DMS153 treated with DMSO at 0.1 percent for 48 hours (cell line): ENCODE measurements around the gene HDAC4.
A peak's percentile ranks its signal among the peaks of the same experiment; 100 is the strongest.
"Not testable (repeated sequence)": the region's sequence is repeated elsewhere in the genome, so short reads cannot be mapped to it uniquely, and the experiment has no call there.

ENCODE experiments used
- DNase-seq: peaks from one replicate; lab custom pipeline; 2025; ENCODE audit not compliant: unreplicated experiment; lab: John Stamatoyannopoulos, UW

HDAC4 gene

GRCh38 chr2:239285071-239285931 lies 115.5 kb downstream of the HDAC4 start:
- no peak for DNase-seq

DNA sequence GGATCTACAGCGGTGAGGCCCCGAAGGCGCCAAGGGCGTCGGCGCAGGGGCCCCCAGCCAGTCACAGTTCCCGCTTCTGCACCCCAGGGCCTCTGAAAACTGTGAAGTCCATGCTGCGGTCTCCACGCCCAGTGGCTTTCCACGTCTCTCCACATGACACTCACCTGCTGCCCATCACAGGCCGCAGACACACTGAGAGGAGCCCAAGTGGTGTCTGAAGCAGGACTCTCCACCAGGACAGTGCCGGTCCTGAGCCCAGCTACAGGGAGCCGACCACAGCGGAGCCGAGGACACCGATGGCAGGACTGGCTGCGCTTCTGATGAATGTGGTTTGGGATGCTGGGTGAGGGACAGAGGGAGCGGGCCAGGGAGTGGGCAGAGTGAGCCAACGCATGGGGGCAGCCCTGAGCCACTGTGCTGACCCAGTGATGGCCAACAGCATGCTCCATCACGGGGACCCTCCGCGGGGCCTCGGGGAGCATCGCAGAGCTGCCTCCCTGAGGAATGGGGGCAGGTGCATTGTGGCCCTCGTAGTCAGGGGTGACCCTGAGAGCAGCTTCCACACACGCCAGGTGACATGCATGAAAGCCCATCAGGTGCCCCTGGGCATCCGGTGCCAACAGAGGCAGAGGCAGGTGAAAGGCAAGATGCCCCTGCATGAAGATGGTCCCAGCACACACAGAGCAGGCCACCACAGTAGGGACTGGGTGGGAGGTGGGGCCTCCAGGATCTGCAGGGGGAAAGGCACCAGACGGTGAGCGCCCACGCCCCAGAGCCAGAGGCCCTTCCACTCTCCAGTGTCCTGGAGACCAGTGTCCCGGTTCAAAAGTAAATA lies 116.6 kb downstream of the HDAC4 start:
- no peak for DNase-seq

DNA sequence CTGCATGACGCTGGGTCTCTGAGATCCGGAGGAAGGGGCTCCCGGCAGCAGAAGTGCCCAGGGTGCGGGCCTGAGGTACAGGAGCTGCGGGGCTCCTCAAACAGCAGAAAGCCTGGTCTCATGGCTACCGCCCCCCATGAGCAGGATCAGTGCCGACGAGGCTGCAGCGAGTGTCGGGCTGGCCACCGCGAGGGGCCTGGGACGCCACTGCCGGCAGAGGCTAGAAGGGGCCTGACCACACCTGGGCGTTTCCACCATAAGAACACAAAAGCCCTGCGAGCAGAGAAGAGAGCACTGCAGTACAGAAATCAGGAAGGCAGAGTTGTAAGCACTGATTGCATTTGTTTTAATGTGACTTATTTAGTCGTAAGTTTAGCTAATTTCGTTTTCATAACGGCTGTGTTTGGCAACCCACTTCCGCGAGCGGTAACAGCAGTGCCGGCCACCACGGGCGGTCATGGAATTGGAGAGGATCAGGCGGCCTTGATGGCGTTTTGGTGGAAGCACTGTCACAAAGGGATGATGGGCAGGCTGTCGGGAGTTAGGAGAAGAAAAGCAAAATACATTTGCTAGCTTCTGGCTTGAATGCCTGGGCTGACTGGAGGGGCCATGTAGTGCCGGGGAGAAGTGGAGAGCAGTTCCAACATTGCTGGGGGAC lies 117.4 kb downstream of the HDAC4 start:
- DNase-seq, result no peak

DNA sequence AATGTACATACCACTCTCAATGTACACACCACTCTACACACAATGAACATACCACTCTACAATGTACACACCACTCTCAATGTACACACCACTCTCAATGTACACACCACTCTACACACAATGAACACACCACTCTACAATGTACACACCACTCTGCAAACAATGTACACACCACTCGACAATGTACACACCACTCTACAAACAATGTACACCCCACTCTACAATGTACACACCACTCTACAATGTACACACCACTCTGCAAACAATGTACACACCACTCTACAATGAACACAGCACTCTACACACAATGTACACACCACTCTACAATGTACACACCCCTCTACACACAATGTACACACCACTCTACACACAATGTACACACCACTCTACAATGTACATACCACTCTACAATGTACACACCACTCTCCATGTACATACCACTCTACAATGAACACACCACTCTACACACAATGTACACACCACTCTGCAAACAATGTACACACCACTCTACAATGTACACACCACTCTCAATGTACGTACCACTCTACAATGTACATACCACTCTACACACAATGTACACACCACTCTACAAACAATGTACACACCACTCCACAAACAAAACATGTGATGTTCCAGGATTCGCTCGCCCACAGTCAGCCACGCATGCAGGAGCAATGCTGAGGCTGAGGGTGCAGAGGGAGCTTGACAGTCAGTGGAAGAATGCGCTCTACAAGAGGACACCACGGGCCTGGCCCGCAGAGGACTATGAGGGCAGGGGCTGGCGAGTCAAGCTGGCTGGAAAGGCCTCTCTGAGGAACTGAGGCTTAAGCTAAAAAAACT lies 118.2 kb downstream of the HDAC4 start:
- no peak for DNase-seq

- DNase-seq, result not testable (repeated sequence)
These were observed 120.4 kb downstream of the HDAC4 start for GRCh38 chr2:239280296-239281017.

DNA sequence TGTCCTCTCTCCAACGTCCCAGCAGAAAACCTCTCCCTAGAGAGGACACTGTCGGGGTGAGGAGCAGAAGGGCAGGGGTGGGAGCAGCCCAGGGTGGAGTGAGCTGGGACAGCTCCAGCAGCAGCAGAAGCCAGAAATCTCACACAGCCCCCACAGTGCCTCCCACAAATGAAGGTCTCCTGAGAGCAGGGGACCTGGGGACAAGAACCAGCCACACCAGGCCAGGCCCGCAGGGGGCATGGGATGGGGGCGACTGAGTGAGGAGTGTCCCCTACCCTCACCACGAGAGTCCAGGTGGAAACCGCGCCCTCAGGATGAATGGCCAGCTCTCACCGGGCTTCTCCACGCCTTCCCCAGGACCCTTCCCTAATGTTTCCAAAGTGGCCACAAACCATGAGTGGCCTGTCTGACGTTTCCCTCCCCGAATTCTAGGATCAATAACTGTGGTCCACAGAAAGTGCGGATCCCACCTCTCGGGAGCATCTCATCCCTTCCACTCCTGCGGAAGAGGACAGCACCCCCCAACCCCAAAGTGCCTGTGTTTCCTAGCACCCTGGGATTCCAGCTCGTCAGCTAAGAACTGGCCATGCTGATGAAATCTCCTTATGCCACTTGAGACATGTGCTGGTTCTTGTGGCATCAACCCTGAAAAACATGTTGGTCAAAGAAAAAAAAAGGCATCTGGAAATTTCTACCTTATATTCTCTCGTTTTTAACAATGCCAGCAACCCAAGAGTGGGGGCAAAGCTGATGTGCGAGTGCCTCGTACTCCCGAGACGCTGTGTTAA lies 121.1 kb downstream of the HDAC4 start:
- no peak for DNase-seq

DNA sequence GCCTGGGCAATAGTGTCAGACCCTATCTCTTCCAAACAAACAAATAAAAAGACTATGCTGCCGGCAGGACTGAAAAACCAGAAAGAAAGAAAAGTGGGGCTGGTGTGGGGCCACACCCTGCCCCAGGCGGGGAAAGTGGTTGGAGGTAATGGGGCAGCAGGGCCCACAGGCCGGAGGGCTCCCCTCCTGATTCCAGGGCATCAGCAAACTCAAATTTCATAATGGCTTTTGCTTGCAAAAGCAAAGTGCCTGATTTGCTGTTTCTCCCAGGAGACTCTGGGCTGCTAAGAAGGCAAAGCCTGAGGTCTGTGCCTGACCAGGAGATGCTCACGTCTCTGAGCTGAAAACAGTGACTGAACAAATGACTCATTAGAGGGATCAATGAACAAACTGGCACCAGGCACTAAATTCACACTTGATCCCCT lies 121.9 kb downstream of the HDAC4 start:
- no peak for DNase-seq

DNA sequence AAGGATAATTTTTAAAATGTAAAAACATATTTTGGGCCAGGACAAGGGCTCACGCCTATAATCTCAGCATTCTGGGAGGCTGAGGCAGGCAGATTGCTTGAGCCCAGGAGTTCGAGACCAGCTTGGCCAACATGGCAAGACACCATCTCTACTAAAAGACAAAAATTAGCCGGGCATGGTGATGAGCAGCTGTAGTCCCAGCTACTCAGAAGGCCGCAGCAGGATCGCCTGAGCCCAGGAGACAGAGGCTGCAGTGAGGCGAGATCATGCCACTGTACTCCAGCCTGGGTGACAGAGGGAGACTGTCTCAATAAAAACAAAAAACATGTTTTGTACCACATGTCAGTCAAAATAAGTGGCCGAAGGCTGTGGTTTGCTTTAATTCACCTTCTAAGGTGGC lies 122.5 kb downstream of the HDAC4 start:
- no peak for DNase-seq

GRCh38 chr2:239277401-239278085 lies 123.3 kb downstream of the HDAC4 start:
- DNase-seq, result no peak

GRCh38 chr2:239276851-239277250 lies 124.0 kb downstream of the HDAC4 start:
- DNase-seq, result no peak

DNA sequence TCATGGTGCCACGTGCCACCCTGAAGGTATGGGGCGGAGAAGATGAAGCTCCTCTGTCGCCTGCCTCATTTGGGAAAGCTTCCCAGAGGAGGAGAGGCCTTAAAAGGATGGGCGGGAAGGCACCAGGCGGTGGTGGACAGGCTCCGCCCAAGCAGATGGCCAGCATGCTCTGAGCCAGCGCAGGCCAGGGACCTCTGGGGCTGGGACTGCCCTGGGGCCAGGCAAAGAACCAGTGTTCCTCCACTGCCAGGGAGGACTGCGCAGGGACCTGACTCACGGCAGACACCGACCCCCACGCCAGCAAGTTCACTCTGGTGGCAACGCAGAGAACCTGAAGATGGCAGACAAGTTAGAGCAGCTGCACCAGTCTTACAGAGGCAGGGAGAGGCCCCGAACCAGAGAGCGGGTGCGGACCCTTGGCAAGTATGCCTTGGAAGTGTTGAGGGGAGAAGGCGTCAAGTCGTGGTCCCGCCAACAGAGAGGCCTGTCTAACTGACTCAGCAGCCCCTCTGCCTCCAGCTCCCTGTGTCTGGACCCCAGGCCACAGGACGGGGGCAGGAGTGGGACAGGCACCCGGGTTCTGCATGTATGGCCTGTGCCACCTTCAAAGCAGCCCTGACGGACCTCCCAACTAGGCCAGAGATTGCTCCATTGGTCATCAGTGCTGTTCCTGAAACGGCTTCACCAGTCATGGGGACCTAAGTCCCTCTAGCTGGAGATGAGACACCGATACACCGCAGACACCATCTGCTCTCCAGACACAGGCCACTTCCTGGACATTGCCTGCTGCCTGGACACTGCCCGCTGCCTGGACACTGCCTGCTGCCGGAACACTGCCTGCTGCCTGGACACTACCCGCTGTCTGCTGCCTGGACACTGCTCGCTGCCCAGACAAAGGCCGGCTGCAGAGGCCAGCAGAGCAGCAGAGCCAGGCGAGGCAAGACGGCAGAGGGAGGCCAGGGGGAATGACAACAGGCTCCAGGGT lies 124.7 kb downstream of the HDAC4 start:
- DNase-seq, result no peak

- DNase-seq, result peak; percentile 51
These were observed 125.7 kb downstream of the HDAC4 start for GRCh38 chr2:239275044-239275685.

DNA sequence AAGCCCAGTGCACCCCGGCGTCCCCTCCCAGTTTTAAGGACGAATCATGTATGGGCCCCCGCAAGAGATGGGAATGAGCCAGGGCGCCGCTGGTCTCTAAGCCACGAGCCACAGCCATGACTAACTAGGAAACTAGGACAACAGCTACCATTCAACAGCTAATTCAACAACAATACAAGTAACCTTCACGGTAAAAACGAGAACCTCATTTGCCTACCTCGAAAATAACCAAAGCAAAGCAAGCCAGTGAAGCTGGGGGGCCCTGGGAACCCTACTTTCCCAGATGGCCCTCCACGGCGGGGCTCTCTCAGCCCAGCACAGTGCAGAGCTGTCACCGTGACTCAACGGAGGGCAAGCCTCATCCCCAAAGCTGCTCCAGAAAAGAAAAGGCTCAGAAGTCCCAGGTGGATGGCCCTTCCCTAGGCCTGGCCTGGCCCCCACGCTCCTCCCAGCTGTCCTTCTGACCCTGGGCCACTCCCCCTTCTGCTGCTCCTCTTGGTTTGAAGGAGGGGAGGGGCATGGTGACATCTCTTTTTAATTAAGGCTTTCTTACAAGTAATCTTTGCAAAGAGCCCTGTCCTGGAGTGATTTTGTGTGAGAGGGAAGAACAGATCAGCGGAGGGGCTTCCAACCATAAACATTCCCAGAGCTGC lies 126.3 kb downstream of the HDAC4 start:
- no peak for DNase-seq

DNA sequence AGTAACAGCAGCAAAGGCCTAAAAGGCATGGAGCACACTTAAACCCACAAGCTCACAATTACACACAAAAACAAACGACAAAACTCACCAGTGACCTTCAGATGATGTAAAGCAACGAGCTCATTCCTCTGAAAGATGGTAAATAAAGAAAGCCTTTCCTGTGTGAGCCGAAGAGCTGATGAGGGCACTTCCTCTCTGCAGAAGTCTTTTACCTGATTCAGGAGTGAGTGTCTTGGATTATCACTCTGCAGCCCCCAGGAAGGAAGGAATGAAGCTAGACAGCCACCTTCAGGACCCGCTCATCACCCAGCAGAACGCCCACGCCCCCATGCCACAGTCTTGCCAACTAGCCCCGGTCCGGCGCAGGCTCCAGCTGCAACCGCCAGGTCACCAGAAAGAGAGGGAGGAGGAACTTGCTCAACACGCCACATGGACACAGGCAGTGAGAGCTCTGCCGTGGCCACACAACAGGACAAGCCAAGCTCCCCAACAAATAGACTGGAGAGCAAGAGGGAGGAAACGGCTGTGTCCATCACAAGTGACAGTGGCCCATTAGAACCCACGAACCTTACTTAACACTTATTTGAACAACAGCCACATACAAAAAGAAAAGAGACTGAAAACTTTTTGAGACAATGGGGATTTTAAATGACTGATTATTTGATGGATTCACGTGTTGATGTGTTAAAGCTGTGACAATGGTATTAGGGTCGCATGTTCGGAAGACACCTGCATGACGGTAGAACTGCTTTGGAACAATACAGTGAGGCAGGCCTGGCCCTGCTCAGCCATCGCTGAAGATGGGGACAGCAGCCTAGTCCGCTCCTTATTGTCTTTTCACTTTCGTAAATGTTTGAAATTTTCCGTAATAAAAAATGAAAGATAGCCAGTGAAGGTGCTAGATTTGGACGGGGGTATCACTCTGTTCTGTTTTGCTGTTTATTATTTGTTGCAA lies 127.3 kb downstream of the HDAC4 start:
- no peak for DNase-seq

DNA sequence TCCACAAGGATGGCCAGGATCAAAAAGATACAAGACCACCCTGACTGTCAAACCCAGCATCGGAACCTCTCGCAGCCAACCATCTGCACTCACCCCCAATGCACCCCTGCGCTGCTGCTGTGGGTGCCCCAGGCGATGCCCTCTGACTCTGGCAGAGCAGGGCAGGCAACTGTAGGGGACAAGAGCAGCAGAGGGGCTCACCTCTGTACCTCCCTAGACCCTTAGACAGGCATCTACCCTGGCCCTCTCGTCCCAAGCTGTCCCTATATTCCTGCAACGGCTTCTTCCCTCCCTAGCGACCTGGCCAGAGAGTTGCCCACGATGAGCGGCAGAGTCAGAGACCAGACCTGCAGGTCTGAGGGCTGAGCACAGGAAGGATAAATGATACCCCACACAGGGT lies 128.2 kb downstream of the HDAC4 start:
- no peak for DNase-seq
